ENCODE results near the gene ZNF195.
"Not testable (repeated sequence)": the region's sequence is repeated elsewhere in the genome, so short reads cannot be mapped to it uniquely, and the experiment has no call there.

Gene ZNF195

DNA sequence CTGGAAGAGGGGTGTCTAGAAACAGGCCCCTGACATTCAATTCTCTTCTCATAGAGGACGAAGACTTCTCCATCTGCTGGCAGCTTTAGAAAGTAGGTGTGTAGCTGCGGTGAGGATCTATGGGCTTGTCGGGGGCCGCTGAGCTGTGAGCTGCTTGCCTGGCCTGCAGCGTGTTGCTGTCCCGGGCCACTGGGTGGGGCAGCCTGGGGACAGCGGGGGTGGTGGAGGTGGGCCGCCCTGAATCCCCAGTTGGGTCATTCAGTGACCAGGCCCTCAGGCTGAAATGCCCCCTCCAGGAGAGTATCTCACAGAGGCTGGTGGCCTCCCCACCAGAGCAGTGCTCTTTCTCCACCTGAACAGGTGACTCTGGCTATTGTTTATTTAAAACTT, 23.9 kb upstream of the ZNF195 start:
- not testable (repeated sequence) for DNase-seq (ENCODE audit: low read depth in 1 of 2, low spot score in 1 of 2)

DNA sequence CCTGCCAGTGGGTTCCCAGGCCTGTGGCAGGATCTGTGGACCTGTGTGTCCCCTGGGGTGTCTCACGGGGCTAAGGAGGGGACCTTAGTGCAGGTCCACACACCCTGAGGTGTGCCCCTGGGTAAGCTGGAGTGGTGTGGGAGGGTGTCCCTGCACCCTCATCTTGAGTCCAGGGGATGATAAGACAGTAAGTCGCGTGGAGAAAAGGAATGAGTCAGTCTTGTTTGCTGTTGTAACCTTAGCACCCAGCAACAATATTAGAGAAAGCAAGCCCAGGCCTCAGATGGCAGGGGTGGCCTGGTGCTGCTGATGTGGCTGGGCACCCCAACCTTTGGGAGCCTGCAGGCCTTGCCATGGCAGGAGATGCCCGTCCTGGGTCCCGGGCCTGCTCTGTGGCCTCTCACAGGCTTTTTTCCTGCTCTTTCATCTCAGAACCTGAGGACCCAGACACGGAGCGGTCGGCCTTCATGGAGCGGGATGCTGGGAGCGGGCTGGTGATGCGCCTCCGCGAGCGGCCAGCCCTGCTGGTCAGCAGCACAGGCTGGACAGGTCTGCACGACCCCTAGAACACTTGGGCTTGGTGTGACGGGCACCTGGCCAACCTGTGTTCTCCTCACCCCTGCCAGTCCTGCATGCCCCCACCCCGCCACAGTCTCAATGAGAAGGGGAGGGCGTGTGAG, 23.4 kb upstream of the ZNF195 start:
- DNase-seq (ENCODE audit: low read depth in 1 of 2, low spot score in 1 of 2): not testable (repeated sequence)

DNA sequence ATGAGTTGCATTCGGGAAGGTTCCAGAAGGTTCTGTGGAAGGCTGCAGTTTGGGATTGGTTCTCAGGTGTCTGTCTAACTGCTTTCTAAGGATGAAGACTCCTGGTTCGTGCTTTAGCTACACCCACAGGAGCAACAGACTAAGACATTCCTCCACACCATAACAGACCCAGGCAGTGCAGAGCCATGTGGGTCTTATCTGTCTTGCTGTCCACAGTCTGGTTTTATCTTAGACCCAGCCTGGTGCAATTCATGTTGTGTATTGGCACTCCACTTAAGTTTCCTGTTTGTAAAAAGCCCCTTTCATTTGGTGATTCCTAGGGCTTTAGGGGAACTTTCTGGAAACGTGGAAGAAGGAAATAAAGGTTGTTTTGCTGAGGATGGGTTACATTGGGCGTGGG, 22.1 kb upstream of the ZNF195 start:
- DNase-seq (ENCODE audit: low read depth in 1 of 2, low spot score in 1 of 2): not testable (repeated sequence)

DNA sequence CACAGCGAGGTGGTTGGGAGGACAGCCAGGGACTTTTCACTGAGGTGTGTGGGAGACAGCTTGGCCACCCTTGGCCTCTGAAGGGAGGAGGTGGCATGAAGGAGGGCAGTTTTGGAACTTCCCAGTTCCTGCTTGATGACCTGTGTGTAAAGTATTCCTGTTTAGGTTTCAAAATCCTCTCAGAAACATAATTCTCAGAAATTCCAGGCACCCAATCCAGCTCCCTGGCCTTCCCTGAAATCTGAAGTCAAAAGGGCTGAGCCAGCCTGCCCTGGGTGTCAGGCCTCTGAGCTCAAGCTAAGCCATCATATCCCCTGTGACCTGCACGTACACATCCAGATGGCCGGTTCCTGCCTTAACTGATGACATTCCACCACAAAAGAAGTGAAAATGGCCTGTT, 19.6 kb upstream of the ZNF195 start:
- not testable (repeated sequence) for DNase-seq (ENCODE audit: low read depth in 1 of 2, low spot score in 1 of 2)

DNA sequence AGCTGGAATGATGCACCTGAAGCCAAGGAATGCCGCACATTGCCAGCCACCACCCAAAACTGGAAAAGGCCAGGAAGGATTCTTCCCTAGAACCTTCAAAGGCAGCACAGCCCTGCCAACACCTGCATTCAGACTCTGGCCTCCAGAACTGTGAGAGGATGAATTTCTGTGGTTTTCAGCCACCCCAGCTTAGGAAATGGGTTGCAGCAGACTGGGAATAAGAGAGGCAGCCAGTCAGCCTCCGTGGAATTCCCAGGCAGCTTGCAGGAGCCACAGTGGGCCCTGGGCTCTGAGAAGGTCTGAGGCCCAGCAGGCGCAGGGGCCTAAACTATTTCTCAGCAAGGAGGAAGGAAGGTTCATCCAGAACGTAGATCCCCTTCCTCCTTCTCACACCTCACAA, 19.2 kb upstream of the ZNF195 start:
- not testable (repeated sequence) for DNase-seq (ENCODE audit: low read depth in 1 of 2, low spot score in 1 of 2)

DNA sequence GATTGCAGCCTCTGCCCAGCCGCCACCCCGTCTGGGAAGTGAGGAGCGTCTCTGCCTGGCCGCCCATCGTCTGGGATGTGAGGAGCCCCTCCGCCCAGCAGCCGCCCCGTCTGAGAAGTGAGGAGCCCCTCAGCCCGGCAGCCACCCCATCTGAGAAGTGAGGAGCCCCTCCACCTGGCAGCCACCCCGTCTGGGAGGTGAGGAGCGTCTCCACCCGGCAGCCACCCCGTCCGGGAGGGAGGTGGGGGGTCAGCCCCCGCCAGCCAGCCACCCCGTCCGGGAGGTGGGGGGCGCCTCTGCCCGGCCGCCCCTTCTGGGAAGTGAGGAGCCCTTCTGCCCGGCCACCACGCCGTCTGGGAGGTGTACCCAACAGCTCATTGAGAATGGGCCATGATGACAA, 18.3 kb upstream of the ZNF195 start:
- not testable (repeated sequence) for DNase-seq (ENCODE audit: low read depth in 1 of 2, low spot score in 1 of 2)

DNA sequence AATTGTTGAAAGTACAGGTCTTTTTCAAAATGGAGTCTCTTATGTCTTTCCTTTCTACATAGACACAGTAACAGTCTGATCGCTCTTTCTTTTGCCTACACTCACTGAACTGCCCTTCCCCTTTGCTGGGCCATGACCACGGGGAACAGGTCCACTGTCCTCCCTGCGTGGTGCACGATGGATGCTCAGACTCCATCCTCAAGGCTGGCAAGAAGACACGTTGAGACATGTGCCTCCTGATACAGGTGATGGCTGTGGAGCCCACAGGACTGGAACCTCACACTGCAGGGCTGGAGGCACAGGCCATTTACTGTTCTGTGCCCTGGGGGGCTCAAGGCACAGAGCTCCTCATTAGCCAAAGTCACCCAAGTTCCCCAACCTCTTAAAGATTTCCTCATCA, 16.5 kb upstream of the ZNF195 start:
- not testable (repeated sequence) for DNase-seq (ENCODE audit: low read depth in 1 of 2, low spot score in 1 of 2)

DNA sequence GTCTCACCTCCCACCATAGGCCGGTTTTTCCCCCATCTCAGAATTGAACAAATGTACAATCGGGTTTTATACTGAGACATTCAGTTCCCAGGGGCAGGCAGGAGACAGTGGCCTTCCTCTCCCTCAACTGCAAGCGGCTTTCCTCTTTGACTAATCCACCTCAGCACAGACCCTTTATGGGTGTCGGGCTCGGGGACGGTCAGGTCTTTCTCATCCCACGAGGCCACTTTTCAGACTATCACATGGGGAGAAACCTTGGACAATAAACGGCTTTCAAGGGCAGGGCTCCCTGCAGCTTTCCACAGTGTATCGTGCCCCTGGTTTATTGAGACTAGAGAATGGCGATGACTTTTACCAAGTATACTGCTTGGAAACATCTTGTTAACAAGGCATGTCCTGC, 16.0 kb upstream of the ZNF195 start:
- not testable (repeated sequence) for DNase-seq (ENCODE audit: low read depth in 1 of 2, low spot score in 1 of 2)

DNA sequence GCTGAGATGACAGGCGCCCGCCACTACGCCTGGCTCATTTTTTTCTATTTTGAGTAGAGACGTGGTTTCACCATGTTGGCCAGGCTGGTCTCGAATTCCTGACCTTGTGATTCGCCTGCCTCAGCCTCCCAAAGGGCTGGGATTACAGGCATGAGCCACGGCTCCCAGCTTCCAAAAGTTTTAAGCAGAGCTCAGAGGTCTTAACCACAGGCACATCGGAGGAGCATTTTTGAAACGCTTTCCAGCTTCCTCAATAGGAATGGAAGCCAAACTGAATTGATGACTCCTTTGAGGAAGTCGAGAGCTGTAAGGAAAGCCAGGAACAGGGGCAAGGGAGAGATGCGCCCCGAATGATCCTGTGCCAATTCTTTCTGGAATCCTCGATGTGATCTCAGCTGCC, 14.5 kb upstream of the ZNF195 start:
- not testable (repeated sequence) for DNase-seq (ENCODE audit: low read depth in 1 of 2, low spot score in 1 of 2)

DNA sequence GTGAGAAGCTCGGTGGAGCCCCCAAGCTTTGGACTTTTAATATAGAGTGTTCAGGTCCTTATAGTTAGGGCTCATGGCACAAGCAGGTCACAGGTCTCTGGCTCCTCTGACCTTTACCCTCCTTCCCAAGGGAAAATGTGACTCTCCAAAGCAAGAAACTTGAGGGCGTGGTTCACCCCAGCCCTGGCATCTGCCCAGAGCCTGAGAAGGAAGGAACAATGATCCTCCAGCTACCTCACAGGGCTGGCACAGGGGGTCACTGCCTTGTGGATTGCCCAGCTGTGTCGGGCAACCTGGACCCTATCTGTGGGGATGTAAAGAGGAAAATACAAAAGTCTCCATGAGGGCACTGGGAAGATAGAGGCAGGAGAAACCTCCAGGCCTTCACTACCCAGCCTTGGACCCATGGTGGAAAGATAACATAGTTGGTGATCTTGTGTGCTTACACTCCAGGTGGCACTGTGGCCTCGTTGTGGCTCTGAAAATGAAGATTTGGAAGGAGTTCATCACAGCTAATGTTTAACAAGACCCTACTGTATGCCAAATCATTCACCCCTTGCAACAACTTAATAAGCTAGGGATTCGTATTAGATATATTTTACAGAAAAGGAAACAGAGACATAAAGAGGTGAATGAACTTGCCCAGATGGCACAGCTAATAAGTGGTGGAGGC, 3.8 kb upstream of the ZNF195 start:
- DNase-seq (ENCODE audit: low read depth in 1 of 2, low spot score in 1 of 2): no peak

DNA sequence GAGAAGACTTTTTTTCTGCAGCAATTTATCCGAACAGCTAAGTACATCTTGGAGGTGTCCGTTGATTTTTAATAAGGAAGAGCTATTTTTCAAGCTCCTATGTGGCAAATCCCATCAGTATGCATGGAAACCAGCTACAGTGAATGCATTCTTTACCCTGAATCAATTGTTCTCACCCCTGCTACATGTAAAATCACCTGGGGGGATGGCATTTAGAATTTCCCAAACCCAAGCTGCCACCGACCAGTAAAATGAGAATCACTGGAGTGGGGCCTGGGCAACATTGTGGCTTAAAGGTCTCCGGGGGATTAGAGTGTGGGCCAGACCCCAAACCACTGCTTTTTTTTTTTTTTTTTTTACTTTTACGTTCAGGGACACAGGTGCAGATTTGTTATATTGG, 2.8 kb upstream of the ZNF195 start:
- no peak for DNase-seq (ENCODE audit: low read depth in 1 of 2, low spot score in 1 of 2)

DNA sequence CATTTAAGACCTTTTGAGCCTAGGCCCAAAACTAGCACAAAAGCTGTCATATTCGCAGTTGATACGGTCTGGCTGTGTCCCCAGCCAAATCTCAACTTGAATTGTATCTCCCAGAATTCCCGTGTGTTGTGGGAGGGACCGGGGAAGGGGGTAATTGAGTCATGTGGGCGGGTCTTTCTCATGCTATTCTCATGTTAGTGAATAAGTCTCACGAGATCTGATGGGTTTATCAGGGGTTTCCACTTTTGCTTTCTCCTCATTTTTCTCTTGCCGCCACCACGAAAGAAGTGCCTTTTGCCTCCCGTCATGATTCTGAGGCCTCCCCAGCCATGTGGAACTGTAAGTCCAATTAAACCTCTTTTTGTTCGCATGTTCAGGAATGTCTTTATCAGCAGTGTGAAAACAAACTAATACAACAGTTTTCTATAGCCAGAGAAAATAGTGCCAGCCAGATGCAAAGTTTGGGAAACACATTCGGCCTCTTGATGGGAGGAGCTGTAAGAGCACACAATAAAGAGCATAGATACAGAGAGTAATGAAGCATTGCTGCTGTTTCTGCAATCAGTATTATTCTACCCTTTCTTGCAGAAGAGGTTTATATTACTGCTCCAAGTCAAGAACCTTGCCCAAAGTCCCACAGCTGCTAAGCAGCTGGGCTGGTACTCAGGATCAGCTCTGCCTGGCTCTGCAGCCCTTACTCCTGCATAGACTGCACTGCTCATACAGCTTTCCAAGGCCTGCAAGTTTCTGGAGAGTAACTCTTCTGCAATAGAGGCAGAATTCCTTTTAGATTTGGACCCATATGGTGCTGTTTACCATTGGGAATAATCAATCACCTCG, 2.0 kb upstream of the ZNF195 start:
- no peak for DNase-seq (ENCODE audit: low read depth in 1 of 2, low spot score in 1 of 2)

DNA sequence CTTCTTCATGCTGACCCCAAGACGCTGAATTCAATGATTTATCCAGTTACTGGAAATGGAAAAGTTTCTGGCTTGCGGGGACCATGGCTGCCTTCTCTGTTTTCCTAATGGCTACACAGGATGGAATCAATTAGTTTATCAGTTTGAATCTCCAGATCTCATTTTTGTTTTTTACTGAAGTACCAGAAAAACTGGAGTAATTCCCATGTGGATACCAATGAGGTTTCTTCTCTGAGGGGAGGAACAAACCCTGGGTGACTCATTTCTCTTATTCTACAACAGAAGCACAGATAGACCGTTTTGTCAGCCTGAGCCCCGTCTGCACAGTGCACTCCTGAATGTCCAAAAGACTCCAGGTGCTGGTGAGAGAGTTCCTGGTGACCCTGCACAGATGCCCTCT, 3.4 kb downstream of the ZNF195 start:
- DNase-seq (ENCODE audit: low read depth in 1 of 2, low spot score in 1 of 2): no peak

DNA sequence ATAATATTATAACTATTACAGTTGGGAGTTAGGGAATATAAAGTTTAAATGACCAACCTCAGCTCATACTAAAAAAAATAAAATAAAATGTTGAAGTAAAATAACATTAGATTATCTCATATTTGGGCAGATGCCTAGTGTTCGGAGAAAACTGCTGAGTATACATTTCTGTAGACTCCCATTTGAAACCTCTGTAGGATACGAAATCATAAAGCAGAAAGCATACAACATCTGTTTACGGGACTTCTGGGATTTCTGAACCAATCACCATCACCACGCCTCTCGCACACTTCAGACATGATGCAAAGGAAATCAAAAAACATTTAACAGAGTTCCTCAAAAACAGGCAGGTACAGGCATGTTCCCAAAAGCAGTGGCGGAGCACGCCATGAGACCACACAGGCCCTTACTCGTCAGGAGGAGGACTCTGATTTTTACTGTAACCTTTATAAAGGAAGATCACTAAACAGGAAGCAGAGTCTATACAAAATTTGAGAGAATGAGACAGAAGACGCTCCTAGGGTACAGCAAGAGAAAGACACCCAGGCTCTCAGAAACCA, 8.6 kb downstream of the ZNF195 start:
- DNase-seq (ENCODE audit: low read depth in 1 of 2, low spot score in 1 of 2): no peak

DNA sequence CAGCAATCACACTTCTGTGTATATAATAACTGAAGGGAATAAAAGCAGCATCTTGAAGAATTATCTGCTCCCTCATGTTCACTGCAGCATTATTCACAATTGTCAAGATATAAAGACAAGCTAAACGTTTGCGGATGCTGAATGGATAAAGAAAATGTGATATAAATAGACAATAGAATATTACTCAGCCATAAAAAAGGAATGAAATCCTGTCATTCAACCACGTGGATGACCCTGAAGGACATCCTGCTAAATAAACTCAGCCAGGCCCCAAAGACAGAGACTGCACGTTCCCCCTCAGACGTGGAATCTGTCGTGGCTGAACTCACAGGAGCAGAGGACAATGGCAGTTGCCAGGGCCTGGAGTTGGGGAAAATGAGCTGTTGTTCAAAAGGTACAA, 9.6 kb downstream of the ZNF195 start:
- DNase-seq (ENCODE audit: low read depth in 1 of 2, low spot score in 1 of 2): no peak

DNA sequence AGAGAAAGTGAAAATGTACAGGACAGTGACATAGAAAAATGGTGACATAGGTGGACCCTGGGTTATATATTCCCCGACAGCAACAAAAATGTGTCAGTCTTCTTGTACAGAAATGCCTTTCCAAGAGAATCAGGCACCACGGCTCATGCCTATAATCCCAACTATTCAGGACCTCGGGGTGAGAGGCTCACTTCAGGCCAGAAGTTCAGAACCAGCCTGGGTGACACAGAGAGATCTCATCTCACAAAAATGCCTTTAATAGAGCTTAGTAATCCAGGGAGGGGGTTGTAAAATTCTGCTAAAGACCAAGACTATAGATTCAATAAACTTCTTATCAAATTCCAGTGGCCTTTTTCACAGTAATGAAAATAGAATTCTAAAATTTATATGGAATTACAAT, 10.7 kb downstream of the ZNF195 start:
- no peak for DNase-seq (ENCODE audit: low read depth in 1 of 2, low spot score in 1 of 2)

DNA sequence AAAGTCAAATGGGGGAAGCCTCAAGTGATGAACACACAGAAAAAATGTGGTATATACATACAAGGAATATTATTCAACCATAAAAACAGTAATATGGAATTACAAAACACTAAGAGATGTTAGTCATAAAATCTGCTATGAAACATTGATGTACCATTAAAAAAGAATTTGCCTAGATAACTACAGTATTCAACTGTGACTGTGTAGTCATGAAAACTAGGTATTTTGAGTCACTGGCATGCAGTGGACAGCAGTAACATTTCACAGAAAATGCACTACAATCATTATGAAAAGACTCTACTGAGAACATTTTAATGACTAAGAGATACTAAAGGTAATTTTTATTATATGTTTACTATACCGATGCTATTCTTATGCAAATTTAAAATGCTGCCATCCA, 11.7 kb downstream of the ZNF195 start:
- DNase-seq (ENCODE audit: low read depth in 1 of 2, low spot score in 1 of 2): no peak

DNA sequence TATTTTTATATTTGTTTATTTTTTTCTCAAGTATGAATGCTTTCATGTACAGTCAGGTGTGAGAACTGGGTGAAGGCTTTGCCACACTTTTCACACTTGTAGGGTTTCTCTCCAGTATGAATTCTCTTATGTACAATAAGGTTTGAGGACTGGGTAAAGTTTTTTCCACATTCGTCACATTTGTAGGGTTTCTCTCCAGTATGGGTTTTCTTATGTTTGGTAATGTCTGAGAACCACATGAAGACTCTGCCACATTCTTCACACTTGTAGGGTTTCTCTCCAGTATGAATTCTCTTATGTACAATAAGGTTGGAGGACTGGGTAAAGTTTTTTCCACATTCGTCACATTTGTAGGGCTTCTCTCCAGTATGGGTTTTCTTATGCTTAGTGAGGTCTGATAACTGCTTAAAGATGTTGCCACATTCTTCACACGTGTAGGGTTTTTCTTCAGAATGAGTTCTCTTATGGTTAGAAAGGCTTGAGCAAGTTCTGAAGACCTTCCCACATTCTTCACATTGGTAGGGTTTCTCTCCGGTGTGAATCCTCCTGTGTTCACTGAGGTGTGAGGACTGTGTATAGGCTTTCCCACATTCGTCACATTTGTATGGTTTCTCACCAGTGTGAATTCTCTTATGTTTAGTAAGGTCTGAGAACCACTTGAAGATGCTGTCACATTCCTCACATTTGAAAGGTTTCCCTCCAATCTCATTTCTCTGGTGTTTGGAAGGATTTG, 19.7 kb downstream of the ZNF195 start:
- no peak for DNase-seq (ENCODE audit: low read depth in 1 of 2, low spot score in 1 of 2)

DNA sequence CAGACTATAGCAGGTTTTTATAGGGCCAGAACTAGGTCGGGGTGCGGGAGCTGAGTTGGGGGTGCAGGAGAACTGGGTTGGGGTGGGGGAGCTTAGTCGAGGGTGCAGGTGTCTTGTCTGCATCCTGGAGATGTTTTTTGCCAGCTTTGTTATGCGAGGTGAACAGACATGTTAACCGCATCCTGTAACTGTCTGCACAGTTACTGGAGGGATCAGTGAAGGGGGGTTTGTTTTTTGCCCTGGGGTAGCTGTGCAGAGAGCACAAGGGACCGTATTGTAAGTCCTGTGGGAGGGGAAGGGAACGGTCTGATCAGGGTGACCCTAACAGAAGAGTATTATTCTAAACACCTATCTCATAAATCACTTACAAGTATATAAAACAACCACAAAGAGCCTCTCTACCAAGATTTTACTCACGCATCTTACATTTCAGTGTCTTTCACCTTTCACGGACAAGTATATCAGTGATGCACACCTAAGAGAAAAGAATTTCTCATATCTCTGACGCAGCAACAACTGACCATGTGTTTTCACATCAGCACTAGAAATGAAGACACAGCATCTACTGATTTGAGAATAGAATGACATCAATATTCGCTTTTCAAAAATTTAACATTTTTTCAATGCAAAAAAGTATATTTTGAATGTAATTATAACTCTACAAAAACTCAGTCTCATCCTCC, 20.8 kb downstream of the ZNF195 start:
- DNase-seq (ENCODE audit: low read depth in 1 of 2, low spot score in 1 of 2): no peak

DNA sequence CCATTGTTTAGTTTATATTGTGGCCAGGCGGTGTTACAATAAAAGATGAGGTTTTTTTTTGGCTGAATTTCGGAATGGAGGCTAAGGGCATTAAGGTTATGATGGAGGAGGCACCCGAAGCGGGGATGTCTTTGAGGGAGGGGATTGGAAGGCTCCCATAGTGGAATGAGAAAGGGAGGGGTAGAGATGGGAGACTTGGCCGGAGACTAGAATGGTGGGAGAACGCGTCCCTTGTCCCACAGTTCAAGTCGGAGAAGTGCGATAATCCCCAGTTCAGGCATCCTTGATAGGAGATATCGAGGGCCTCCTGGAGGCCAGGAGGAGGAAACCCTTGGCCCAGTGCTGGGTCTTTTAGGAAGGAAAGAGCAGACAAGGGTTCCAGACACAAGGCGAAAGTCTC, 21.6 kb downstream of the ZNF195 start:
- DNase-seq (ENCODE audit: low read depth in 1 of 2, low spot score in 1 of 2): no peak

DNA sequence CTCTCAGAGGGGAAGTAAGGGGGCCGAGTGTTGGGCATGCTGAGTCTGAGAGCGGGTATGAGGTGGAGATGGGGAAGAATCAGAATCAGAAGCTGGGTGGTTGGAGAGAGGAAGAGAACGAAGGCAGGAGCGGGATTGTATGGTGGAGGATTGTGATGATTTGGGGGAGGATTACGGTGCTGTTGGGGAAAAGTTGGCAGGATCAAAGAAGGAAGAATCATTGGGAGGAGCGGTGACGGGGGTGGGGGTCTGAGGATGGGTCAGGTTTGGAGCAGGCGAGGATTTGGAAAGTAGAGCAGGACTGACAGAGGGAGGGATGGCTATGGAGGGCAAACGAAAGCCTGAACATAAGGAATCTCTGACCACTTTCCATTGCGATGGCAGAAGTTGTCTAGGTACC, 22.1 kb downstream of the ZNF195 start:
- no peak for DNase-seq (ENCODE audit: low read depth in 1 of 2, low spot score in 1 of 2)

Data from stimulated activated CD4-positive, alpha-beta T cell treated with anti-CD3 and anti-CD28 coated beads, Interleukin-15, amount 100 ng/mL, for 1 hour (primary cell).